Pons (tissue), 1 donor: ENCODE data around the gene GPX4.

Experiments
- DNase-seq: peaks from one replicate; pipeline ENCODE4 v3.0.0-alpha.2; 2016; ENCODE audit warnings: low spot score

The GPX4 gene

GRCh38 chr19:1130771-1131717, 27.2 kb downstream of the GPX4 start:
- DNase-seq: no peak

DNA sequence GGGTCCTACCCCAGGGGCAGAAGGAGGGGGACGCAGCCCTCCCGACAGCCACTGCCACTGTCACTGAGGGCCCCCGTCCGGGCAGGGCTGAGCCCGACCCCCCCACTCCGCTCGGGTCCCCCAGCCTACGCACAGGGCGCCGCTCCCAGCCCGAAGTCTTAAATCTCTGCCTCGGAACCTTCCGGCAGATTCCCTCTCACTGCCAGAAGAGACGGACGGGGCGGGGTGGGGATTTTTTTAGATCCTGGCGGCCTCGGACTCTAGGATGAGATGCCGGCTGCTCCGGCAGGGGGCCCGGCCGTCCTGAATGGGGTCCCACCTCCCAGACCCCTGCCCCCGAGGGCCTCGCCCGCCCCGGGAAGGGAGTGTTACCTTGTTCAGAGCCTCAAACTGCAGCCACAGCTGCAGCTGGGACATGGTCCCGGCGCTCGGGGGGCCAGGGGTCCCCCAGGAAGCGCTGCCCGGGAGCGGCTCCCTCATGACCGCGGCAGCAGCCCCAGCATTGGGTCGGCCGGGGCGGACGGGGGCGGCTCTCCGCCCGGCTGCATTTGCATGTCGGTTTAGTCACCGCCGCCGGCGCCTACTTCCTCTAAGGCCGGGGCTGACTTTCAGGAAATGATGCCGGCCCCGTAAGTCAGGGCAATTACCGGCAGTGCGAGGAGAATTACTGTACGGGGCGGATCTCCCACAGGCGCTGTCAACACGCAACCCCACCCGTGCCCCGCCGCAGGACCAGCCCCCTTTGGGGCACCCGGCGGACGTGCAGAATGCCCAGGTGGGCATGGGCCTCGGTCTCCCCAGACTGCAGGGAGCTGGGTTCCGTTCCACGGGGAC, 28.1 kb downstream of the GPX4 start:
- DNase-seq: peak; percentile 37

- no peak for DNase-seq
Measured at GRCh38 chr19:1132552-1133383, 29.0 kb downstream of the GPX4 start.

GRCh38 chr19:1133471-1133929, 29.7 kb downstream of the GPX4 start:
- no peak for DNase-seq

DNA sequence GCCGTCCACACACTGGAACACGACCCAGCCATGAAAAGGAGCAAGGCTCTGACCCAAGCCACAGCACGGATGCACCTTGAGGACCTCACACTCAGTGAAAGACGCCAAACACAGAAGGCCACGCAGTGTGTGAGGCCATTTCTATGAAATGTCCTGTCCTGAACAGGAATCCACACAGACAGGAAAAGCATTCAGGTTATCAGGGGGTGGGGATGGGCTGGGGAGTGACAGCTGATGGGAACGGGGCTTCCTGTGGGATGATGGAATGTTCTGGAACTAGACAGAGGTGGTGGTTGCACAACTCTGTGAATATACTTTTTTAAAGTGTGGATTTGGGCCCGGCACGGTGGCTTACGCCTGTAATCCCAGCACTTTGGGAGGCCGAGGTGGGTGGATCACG, 30.6 kb downstream of the GPX4 start:
- no peak for DNase-seq

DNA sequence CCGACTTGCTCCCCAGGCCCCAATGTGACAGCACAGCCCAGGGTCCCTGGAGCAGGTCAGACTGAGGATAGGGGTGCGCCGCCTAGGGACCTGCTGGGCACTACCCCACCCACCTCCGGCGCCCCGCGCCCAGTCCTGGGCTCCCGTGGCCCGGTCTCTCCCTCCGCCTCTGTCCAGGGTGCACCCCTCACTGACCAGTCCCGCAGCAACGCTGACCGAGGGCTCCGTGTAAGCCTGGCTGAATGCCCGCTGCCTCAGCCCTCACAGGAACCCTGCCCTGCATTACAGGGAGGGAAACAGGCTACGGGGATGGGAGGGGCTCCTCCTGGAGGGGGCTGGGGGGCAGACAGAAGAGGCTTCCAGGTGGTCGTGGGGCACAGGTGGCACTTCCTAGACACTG, 31.7 kb downstream of the GPX4 start:
- no peak for DNase-seq

- DNase-seq: no peak
Measured at GRCh38 chr19:1136201-1136600, 32.4 kb downstream of the GPX4 start.

DNA sequence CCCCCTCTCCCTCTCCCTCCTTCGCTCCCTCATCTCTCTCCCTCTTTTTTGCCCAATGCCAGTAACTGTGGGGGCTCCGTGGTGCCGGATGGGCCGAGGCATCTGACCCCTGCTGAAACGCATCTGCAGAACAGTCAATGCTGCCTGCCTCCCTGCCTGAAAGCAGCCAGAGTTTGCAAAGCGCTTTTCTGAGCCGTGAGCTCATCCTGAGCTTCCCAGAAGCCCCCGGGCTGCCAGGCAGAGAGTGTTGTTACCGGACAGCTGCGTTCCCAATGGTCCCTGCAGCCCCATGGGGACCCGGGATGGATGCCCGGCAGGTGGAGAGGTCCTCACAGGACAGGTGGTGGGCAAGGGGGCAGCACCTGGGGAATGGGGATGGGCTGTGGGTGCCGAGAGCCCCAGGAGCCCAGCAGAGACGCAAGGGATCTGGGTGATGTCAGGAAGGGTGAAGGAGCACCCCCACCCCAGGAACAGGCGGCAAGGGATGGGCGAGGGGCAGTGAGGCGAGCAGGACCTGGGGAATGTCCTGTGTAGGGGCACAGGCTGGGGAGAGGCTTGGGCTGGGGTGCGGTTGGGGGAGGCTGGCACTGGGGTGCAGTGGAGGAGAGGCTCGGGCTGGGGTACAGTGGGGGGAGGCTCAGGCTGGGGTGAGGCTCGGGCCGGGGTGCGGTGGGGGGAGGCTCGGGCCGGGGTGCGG, 33.0 kb downstream of the GPX4 start:
- DNase-seq: no peak

- no peak for DNase-seq
Measured at GRCh38 chr19:1138121-1138520, 34.3 kb downstream of the GPX4 start.

- DNase-seq: no peak
Measured at GRCh38 chr19:1139126-1139525, 35.3 kb downstream of the GPX4 start.

DNA sequence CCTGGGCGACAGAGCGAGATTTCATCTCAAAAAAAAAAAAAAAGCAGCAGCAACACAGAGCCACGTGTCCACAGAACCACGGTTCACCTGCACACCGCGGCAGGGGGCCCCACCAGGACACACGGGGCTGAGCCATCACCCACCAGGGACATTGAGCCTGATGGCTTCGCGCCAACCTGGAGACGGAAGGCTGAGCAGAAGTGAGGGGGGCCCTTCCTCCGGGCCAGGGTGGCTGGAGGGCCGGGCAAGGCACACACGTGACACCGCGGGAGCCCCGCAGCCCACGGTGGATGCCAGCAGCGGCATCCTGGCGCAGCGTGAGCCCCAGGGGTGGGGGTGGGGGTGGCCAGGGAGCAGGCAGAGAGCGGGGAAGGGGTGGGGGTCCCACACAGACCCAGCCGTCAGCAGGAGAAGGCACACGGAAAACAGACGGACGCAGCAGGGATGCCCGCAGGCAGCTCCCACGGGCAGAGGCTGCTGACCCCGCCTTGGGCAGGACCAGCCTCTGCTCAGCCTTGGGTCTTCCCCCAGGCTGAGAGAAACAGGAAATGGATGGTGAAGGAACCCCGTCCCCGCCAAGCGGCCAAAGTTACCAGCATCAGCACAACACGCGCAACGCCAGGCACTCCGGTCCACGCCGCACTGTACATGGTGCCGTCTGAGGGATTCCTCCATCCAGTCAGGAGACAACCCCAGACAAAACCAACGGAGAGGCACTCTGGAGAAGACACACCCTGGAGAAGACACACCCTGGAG, 36.7 kb downstream of the GPX4 start:
- no peak for DNase-seq

DNA sequence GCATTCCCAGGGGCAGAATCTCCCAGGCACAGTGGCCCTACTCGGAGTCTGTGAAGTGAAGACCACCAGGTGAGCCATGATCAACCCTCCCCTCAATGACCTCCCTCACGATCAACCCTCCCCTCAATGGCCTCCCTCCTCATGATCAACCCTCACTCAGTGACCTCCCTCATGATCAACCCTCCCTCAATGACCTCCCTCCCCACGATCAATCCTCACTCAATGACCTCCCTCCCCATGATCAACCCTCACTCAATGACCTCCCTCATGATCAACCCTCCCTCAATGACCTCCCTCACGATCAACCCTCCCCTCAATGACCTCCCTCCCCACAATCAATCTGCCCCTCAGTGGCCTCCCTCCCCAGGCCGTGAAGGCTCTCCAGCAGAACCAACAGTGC, 38.1 kb downstream of the GPX4 start:
- no peak for DNase-seq

- DNase-seq: no peak
Measured at GRCh38 chr19:1143828-1144399, 40.1 kb downstream of the GPX4 start.

DNA sequence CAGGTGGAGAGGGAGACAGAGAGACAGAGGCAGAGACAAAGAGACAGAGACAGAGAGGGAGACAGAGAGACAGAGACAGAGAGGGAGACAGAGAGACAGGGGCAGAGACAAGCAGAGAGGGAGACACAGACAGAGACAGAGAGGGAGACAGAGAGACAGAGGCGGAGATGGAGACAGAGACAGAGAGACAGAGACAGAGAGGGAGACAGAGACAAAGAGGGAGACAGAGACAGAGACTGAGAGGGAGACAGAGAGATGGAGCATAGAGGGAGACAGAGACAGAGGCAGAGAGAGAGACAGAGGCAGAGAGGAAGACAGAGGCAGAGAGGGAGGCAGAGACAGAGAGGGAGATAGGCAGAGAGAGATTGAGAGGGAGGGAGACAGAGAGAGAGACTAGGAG, 40.9 kb downstream of the GPX4 start:
- DNase-seq: no peak

DNA sequence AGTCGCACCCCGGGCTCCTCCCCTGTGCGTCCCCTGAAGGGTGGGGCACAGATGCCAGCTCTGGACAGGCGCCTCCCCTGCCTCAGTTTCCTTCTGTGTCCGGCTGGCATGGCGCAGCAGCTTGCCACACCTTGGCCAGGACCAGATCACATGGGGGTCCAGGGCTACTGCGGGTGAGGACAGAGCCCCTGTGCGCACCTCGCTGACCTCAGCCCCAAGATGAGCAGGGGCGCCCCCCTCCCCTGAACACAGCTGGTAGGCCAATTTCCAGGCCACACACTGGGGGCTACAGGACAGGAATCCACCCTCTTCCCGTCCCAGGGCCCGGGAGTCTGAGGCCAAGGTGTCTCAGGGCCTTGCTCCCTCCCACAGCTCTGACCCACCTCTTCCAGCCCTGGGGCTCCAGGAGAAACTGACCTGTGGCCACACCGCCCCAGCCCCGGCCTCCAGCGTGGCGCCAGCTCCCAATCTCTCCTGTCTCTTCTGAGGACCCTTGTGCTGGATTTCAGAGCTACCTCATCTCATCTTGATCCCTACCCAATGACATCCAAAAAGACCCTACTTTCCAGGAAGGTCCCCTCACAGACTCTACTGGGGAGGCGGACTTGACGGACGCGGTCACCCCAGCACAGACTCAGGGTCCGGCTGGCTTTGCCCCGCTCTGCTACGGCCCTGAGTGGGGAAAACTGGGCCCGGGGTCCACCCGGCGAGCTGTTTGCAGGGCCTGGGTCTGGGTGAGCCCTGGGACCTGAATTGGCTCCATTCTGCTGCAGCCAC, 42.0 kb downstream of the GPX4 start:
- no peak for DNase-seq

GRCh38 chr19:1146412-1146699, 42.6 kb downstream of the GPX4 start:
- no peak for DNase-seq

DNA sequence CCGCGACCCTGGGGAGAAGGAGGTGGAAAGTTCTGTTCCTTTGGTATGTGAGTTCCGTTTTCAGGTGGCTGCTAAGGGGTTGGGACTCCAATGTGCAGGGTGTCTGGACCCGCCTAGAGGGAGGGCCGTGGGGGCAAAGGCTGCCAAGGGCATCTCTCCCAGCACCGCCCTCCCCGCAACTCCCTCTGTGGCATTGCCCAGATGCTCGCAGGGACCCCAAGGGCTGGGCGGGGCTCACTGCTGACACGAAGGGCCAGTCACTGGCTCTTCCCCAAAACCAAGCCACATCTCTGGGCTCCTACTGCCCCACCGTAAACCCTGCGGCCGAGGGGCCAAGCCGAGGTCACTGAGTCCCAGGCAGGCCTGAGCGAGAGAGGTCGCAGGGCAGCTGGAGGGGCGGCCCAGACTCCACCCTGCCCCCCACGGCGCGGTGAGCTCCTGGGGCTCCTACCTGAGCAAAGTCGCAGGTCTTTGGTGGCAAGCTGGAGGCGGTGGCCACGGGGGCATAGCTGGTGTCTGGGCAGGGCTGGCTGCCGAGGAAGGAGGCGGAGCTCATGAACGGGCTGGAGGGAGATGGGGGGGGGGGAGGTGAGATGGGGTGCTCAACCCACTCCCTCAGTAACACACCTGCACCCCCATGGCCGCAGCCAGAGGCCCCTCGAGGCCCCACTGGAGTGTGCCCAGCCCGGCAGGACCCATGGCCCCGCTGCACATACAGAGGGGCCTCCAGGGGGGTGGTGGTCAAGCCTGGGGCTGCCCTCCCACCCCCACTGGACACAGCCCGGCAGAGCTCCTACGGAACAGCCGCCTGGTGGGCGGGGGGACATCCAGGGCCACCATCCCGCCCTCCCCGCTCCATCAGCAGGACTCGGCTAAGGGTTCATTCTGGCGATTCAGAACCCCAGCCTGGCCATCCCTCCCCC, 43.3 kb downstream of the GPX4 start:
- no peak for DNase-seq

DNA sequence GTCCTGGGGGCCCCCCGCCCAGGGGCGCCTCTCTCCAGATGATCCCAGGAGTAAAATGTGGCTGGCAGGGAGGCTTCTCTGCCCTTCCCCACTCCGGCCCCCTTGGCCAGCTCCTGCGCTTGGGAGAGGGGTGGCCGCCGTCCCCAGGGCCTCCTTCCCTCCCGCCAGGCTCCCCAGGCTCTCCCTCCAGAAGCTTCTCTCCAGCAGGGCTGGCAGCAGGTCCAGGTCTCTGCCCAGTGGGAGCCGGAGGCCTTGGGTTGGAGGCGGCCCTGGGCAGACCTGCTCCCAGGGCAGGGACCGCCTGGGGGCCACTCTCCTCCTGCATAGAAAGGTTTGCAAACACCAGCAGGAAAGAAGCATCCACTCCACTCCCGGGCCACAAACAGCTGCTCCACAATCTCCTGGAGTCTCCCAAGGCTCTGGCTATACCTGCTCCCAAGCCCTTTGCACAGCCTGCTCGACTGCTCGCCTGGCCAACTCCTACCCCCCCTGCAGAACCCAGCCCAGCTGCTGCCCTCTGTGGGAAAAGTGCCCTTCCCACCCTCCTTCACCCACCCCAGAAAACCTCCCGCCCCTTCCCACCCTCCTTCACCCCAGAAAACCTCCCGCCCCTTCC, 44.2 kb downstream of the GPX4 start:
- DNase-seq: no peak
